Left lung (tissue), 8 donors: Measurements from ENCODE around the gene TIGD3. TPM values are rescaled to one million over a fixed set of nuclear protein-coding genes. Genes with fewer than 3 reads are reported as not detected.

ENCODE experiments used
- polyA plus RNA-seq, 6 donors: library from polyadenylated mRNA; unstranded; fragments of 120-200 nt; gene quantifications; one replicate each; pipeline ENCODE4 v1.2.1, GENCODE V29; 2013; ENCODE audit not compliant: insufficient read length in 6 of 6
- total RNA-seq, 2 donors: library from RNA; stranded (reverse); fragmentation: NEBNext Ultra II Directional; extraction: Animal tissue kit (Norgen Biotek cat#: 25700); gene quantifications; one replicate each; pipeline ENCODE4 v1.2.1, GENCODE V29; 2021
- donor health status: DM: no; HTN: yes; CAD: no.
- donor health status: DM: no; HTN: no; CAD: no.

TIGD3 gene
- total and polyA plus RNA-seq, 8 donors = 0.14 to 0.39 (median 0.24) TPM; not detected in 1

Other genes starting within 250 kb of the TIGD3 start
- gene TM7SF2, start 242.9 kb upstream of the TIGD3 start, total RNA-seq = 10 to 100 TPM; 37.1 to 41.0 TPM
- 10 to 100 TPM; 16.1 to 25.5 (median 21.5) TPM for gene TM7SF2, start 242.9 kb upstream of the TIGD3 start, polyA plus RNA-seq
- 10 to 100 TPM in 1 of 2 donors, 1 to 10 TPM in 1; 8.0 to 10.6 TPM for gene ZNHIT2, start 237.1 kb upstream of the TIGD3 start, total RNA-seq
- gene ZNHIT2, start 237.1 kb upstream of the TIGD3 start, polyA plus RNA-seq = 1 to 10 TPM; 3.1 to 6.2 (median 4.9) TPM
- 100 to 1,000 TPM; 621 to 685 TPM for gene FAU, start 232.6 kb upstream of the TIGD3 start, total RNA-seq
- gene FAU, start 232.6 kb upstream of the TIGD3 start, polyA plus RNA-seq = 1,000 to 10,000 TPM in 1 of 6 donors, 100 to 1,000 TPM in 5; 705 to 1,036 (median 867) TPM
- gene MRPL49, start 232.4 kb upstream of the TIGD3 start, total RNA-seq = 10 to 100 TPM; 46.8 to 47.2 TPM
- 10 to 100 TPM; 39.3 to 44.4 (median 41.9) TPM for gene MRPL49, start 232.4 kb upstream of the TIGD3 start, polyA plus RNA-seq
- 10 to 100 TPM; 63.5 to 74.5 TPM for gene SYVN1, start 220.2 kb upstream of the TIGD3 start, total RNA-seq
- gene SYVN1, start 220.2 kb upstream of the TIGD3 start, polyA plus RNA-seq = 10 to 100 TPM; 37.2 to 53.4 (median 45.2) TPM
- gene SPDYC, start 184.5 kb upstream of the TIGD3 start, total RNA-seq = not detected
- not detected for gene SPDYC, start 184.5 kb upstream of the TIGD3 start, polyA plus RNA-seq
- gene CAPN1, start 172.8 kb upstream of the TIGD3 start, total RNA-seq = 100 to 1,000 TPM; 232 to 248 TPM
- gene CAPN1, start 172.8 kb upstream of the TIGD3 start, polyA plus RNA-seq = 100 to 1,000 TPM in 1 of 6 donors, 10 to 100 TPM in 5; 80.5 to 100 (median 86.0) TPM
- gene POLA2, start 92.8 kb upstream of the TIGD3 start, total RNA-seq = 10 to 100 TPM in 1 of 2 donors, 1 to 10 TPM in 1; 9.4 to 19.2 TPM
- 10 to 100 TPM; 19.3 to 30.2 (median 22.7) TPM for gene POLA2, start 92.8 kb upstream of the TIGD3 start, polyA plus RNA-seq
- 10 to 100 TPM; 11.6 to 18.5 TPM for gene CDC42EP2, start 39.9 kb upstream of the TIGD3 start, total RNA-seq
- gene CDC42EP2, start 39.9 kb upstream of the TIGD3 start, polyA plus RNA-seq = 10 to 100 TPM in 1 of 6 donors, 1 to 10 TPM in 5; 4.6 to 12.5 (median 8.5) TPM
- gene DPF2, start 20.9 kb upstream of the TIGD3 start, total RNA-seq = 10 to 100 TPM; 47.4 to 51.4 TPM
- gene DPF2, start 20.9 kb upstream of the TIGD3 start, polyA plus RNA-seq = 10 to 100 TPM; 85.0 to 94.8 (median 92.4) TPM
- gene SLC25A45, start 27.9 kb downstream of the TIGD3 start, total RNA-seq = 1 to 10 TPM; 8.4 to 9.8 TPM
- gene SLC25A45, start 27.9 kb downstream of the TIGD3 start, polyA plus RNA-seq = 10 to 100 TPM; 10.7 to 17.0 (median 12.8) TPM
- 10 to 100 TPM; 31.7 to 31.9 TPM for gene FRMD8, start 31.9 kb downstream of the TIGD3 start, total RNA-seq
- gene FRMD8, start 31.9 kb downstream of the TIGD3 start, polyA plus RNA-seq = 10 to 100 TPM; 15.8 to 22.2 (median 19.3) TPM
- gene NEAT1, start 68.0 kb downstream of the TIGD3 start, total RNA-seq = 1,000 to 10,000 TPM; 1,146 to 1,441 TPM
- 100 to 1,000 TPM; 106 to 190 (median 144) TPM for gene NEAT1, start 68.0 kb downstream of the TIGD3 start, polyA plus RNA-seq
- gene MALAT1, start 144.3 kb downstream of the TIGD3 start, total RNA-seq = over 10,000 TPM; 12,400 to 15,875 TPM
- 100 to 1,000 TPM; 608 to 824 (median 717) TPM for gene MALAT1, start 144.3 kb downstream of the TIGD3 start, polyA plus RNA-seq
- 10 to 100 TPM; 81.2 to 82.5 TPM for gene SCYL1, start 170.3 kb downstream of the TIGD3 start, total RNA-seq
- 10 to 100 TPM; 51.7 to 71.5 (median 59.4) TPM for gene SCYL1, start 170.3 kb downstream of the TIGD3 start, polyA plus RNA-seq
- gene LTBP3, start 203.6 kb downstream of the TIGD3 start, total RNA-seq = 100 to 1,000 TPM in 1 of 2 donors, 10 to 100 TPM in 1; 70.8 to 157 TPM
- gene LTBP3, start 203.6 kb downstream of the TIGD3 start, polyA plus RNA-seq = 100 to 1,000 TPM; 235 to 322 (median 257) TPM
- 10 to 100 TPM; 21.7 to 32.3 TPM for gene ZNRD2, start 215.7 kb downstream of the TIGD3 start, total RNA-seq
- 10 to 100 TPM; 44.1 to 55.7 (median 54.2) TPM for gene ZNRD2, start 215.7 kb downstream of the TIGD3 start, polyA plus RNA-seq
- gene FAM89B, start 217.8 kb downstream of the TIGD3 start, total RNA-seq = 10 to 100 TPM; 47.1 to 57.5 TPM
- 10 to 100 TPM; 20.7 to 35.7 (median 31.8) TPM for gene FAM89B, start 217.8 kb downstream of the TIGD3 start, polyA plus RNA-seq
- gene EHBP1L1, start 221.3 kb downstream of the TIGD3 start, total RNA-seq = 100 to 1,000 TPM in 1 of 2 donors, 10 to 100 TPM in 1; 57.0 to 133 TPM
- 10 to 100 TPM; 28.5 to 39.7 (median 35.4) TPM for gene EHBP1L1, start 221.3 kb downstream of the TIGD3 start, polyA plus RNA-seq
- 1 to 10 TPM in 1 of 2 donors, not detected in 1; 2.0 TPM for gene KCNK7, start 241.0 kb downstream of the TIGD3 start, total RNA-seq
- 1 to 10 TPM in 1 of 6 donors, under 1 TPM in 5; 0.21 to 1.2 (median 0.47) TPM for gene KCNK7, start 241.0 kb downstream of the TIGD3 start, polyA plus RNA-seq